ENCODE measurements around the gene C22orf39. TPM values are rescaled to one million over a fixed set of nuclear protein-coding genes. Genes with fewer than 3 reads are reported as not detected.

Gene C22orf39
- total and polyA plus RNA-seq, 4 donors = 11.3 to 22.4 (median 13.5) TPM

GRCh38 chr22:19440411-19441195, 6.9 kb downstream of the C22orf39 start:
- WGBS = 60% methylated on average over 8 of the region's 8 CpGs

More at GRCh38 chr22:19440411-19441195, 6.9 kb downstream of the C22orf39 start:
- Histone ChIP-seq H3K4me1 (ENCODE audit: control insufficient read depth in 4 of 4, insufficient read depth in 4 of 4, low read length in 3 of 4) (peaks cover 0 to 7% (median 0%) of the 10 kb centered on the region in 4 donors), H3K4me3 (ENCODE audit: low read depth in 1 of 3, low read length in 3 of 3) (no peak overlapping the region), H3K27me3 (ENCODE audit: control insufficient read depth in 4 of 4, insufficient read depth in 4 of 4, low read length in 3 of 4) (no peaks in the 10 kb centered on the region), H3K27ac (ENCODE audit: low read depth in 1 of 2, low read length in 2 of 2) (peak overlapping the region in 1 of 2 donors; percentile 42), H3K36me3 (ENCODE audit: control insufficient read depth in 4 of 4, insufficient read depth in 3 of 4, low read depth in 1 of 4, low read length in 3 of 4) (peaks cover 0 to 19% (median 7%) of the 10 kb centered on the region in 4 donors), H3K9ac (ENCODE audit: low read depth in 1 of 2, low read length in 2 of 2) (no peak overlapping the region), H3K9me3 (ENCODE audit: control insufficient read depth in 4 of 4, low read length in 3 of 4) (no peaks in the 10 kb centered on the region)
- TF ChIP-seq REST (IDR thresholded peaks at IDR 0.05) = no peak
- no peak for TF ChIP-seq TAF1 (conservative IDR thresholded peaks at IDR 0.05)
- TF ChIP-seq RXRA (IDR thresholded peaks at IDR 0.05) = peak; percentile 74 to 85
- TF ChIP-seq FOXA2 (IDR thresholded peaks at IDR 0.05) = no peak
- peak in 1 of 2 donors; percentile 22 for TF ChIP-seq HNF4A (conservative IDR thresholded peaks at IDR 0.05)
- TF ChIP-seq EGR1 (IDR thresholded peaks at IDR 0.05; ENCODE audit: low read depth in 2 of 2) = no peak
- no peak for TF ChIP-seq ATF3 (IDR thresholded peaks at IDR 0.05)
- TF ChIP-seq HNF4G (IDR thresholded peaks at IDR 0.05) = no peak
- TF ChIP-seq YY1 (IDR thresholded peaks at IDR 0.05) = no peak
- TF ChIP-seq ZBTB33 (IDR thresholded peaks at IDR 0.05) = no peak
- peak; percentile 37 for TF ChIP-seq SP1 (IDR thresholded peaks at IDR 0.05)
- TF ChIP-seq RAD21 (IDR thresholded peaks at IDR 0.05) = peak; percentile 14 to 54
- no peak for TF ChIP-seq CTCF (IDR thresholded peaks at IDR 0.05; ENCODE audit: low read depth, low read length, missing input control)
- no peak for TF ChIP-seq JUND (IDR thresholded peaks at IDR 0.05)
- no peak for TF ChIP-seq GABPA (IDR thresholded peaks at IDR 0.05 in 1 of 2, conservative IDR thresholded peaks at IDR 0.05 in 1 of 2)
- TF ChIP-seq FOXA1 (IDR thresholded peaks at IDR 0.05) = no peak
- no peak for TF ChIP-seq NR2F2 (IDR thresholded peaks at IDR 0.05)
- no peak for TF ChIP-seq MAX (IDR thresholded peaks at IDR 0.05)
- no peak for DNase-seq (ENCODE audit: low spot score)

All from liver (tissue), 9 donors.